GM12874 (cell line): ENCODE results near the gene SNX30.

Experiments
- CTCF ChIP-seq: IDR thresholded peaks from 2 replicates; pipeline ENCODE4 v1.5.1; 2011; ENCODE audit warnings: low read depth, mild to moderate bottlenecking, control low read depth, low read length, moderate library complexity; ENCODE audit not compliant: insufficient read depth

The SNX30 gene

GRCh38 chr9:112817860-112818203, 67.3 kb downstream of the SNX30 start:
- TF ChIP-seq CTCF = no peak

GRCh38 chr9:112819635-112820496, 69.3 kb downstream of the SNX30 start:
- peak; percentile 67 for TF ChIP-seq CTCF

GRCh38 chr9:112820881-112821280, 70.3 kb downstream of the SNX30 start:
- no peak for TF ChIP-seq CTCF

GRCh38 chr9:112822618-112823017, 72.1 kb downstream of the SNX30 start:
- no peak for TF ChIP-seq CTCF

GRCh38 chr9:112823257-112823656, 72.7 kb downstream of the SNX30 start:
- no peak for TF ChIP-seq CTCF

GRCh38 chr9:112831281-112831851, 80.8 kb downstream of the SNX30 start:
- no peak for TF ChIP-seq CTCF

- TF ChIP-seq CTCF = no peak
Observed at GRCh38 chr9:112831969-112832368, 81.4 kb downstream of the SNX30 start.
